IMR-90 (cell line): ENCODE results near the gene MPP7. TPM values are rescaled to one million over a fixed set of nuclear protein-coding genes. Genes with fewer than 3 reads are reported as not detected.

Experiments
- ATAC-seq: fragments of 200-7000 bp; cut with Tn5 transposase; 2 replicates; pipeline ENCODE4 v1.9.1; 2020; ENCODE audit warnings: low read depth, mild to moderate bottlenecking, moderate library complexity
- BruUV-seq: library from RNA; stranded (reverse); fragments of 400-500 nt; replicated peaks from 2 replicates; lab custom pipeline; 2021; lab: Mats Ljungman, UMichigan
- CTCF ChIA-PET: fragments of 300-600 bp; formaldehyde crosslinking; extraction: SDS; loops from one replicate; lab custom pipeline; 2021; ENCODE audit warnings: antibody characterized with exemption; lab: Yijun Ruan, JAX
- POLR2A ChIA-PET: fragments of 300-600 bp; sonication (Branson Sonifier 250); formaldehyde crosslinking; loops from one replicate; lab custom pipeline; 2022; ENCODE audit warnings: antibody characterized with exemption; ENCODE audit not compliant: unreplicated experiment; lab: Charles Lee
- DNase-seq: peaks from one replicate; pipeline ENCODE4 v3.0.0; 2013
- H2AFZ ChIP-seq: replicated peaks from 2 replicates; pipeline ENCODE3; 2013; ENCODE audit warnings: low read length, mild to moderate bottlenecking; ENCODE audit not compliant: poor library complexity
- H2AK5ac ChIP-seq: 2 replicates; pipeline ENCODE4 v1.6.1; 2013; ENCODE audit warnings: low read depth, low read length, inconsistent platforms
- H2AK9ac ChIP-seq: replicated peaks from 2 replicates; pipeline ENCODE3; 2013; ENCODE audit warnings: mild to moderate bottlenecking, low read depth, low read length, moderate library complexity; ENCODE audit not compliant: poor library complexity
- H2BK120ac ChIP-seq: 2 replicates; pipeline ENCODE4 v1.6.1; 2013; ENCODE audit warnings: low read depth, low read length, inconsistent platforms
- H2BK15ac ChIP-seq: 3 replicates; pipeline ENCODE4 v1.6.1; 2013; ENCODE audit warnings: low read depth, low read length, inconsistent platforms
- H2BK20ac ChIP-seq: 2 replicates; pipeline ENCODE4 v1.6.1; 2013; ENCODE audit warnings: low read depth, mild to moderate bottlenecking, inconsistent platforms, low read length, moderate library complexity
- H2BK5ac ChIP-seq: 2 replicates; pipeline ENCODE4 v1.6.1; 2013; ENCODE audit warnings: mild to moderate bottlenecking, low read depth, low read length, inconsistent platforms; ENCODE audit not compliant: poor library complexity, severe bottlenecking
- H3K14ac ChIP-seq: replicated peaks from 2 replicates; pipeline ENCODE4 v1.6.1; 2013; ENCODE audit warnings: low read depth, low read length, inconsistent platforms
- H3K18ac ChIP-seq: 2 replicates; pipeline ENCODE4 v1.6.1; 2013; ENCODE audit warnings: low read depth, low read length, control low read depth
- H3K23ac ChIP-seq: 2 replicates; pipeline ENCODE4 v1.6.1; 2013; ENCODE audit warnings: low read depth, low read length, inconsistent platforms
- H3K27ac ChIP-seq: 2 replicates; pipeline ENCODE4 v1.5.1; 2013; ENCODE audit warnings: mild to moderate bottlenecking, control low read depth, low read length; ENCODE audit not compliant: insufficient read depth
- H3K27me3 ChIP-seq: 2 replicates; pipeline ENCODE4 v1.6.1; 2013; ENCODE audit warnings: low read length; ENCODE audit not compliant: control insufficient read depth, insufficient read depth
- H3K36me3 ChIP-seq: 2 replicates; pipeline ENCODE4 v1.6.1; 2013; ENCODE audit warnings: low read length, mixed read lengths; ENCODE audit not compliant: control insufficient read depth, insufficient read depth
- H3K4ac ChIP-seq: 2 replicates; pipeline ENCODE4 v1.6.1; 2013; ENCODE audit warnings: low read depth, low read length, inconsistent platforms
- H3K4me1 ChIP-seq: 2 replicates; pipeline ENCODE4 v1.6.1; 2013; ENCODE audit warnings: low read length, mixed read lengths; ENCODE audit not compliant: control insufficient read depth, insufficient read depth
- H3K4me2 ChIP-seq: 2 replicates; pipeline ENCODE4 v1.6.1; 2013; ENCODE audit warnings: low read depth, mild to moderate bottlenecking, control low read depth, low read length, moderate library complexity
- H3K4me3 ChIP-seq: 2 replicates; pipeline ENCODE4 v1.5.1; 2013; ENCODE audit warnings: low read depth, mild to moderate bottlenecking, control low read depth, low read length, moderate library complexity; ENCODE audit not compliant: insufficient read depth
- H3K56ac ChIP-seq: 2 replicates; pipeline ENCODE4 v1.6.1; 2013; ENCODE audit warnings: low read length, inconsistent platforms; ENCODE audit not compliant: insufficient read depth; ENCODE audit errors: extremely low read depth
- H3K79me1 ChIP-seq, 2 experiments: 2 replicates each; pipeline ENCODE4 v1.6.1; 2013; ENCODE audit warnings: low read length in 2 of 2, inconsistent platforms in 1 of 2, low read depth in 1 of 2
- H3K9ac ChIP-seq: 2 replicates; pipeline ENCODE4 v1.6.1; 2013; ENCODE audit warnings: low read depth, low read length, control low read depth
- H3K9me1 ChIP-seq: 2 replicates; pipeline ENCODE4 v1.6.1; 2013; ENCODE audit warnings: low read length, inconsistent platforms; ENCODE audit not compliant: insufficient read depth
- H3K9me3 ChIP-seq: 2 replicates; pipeline ENCODE4 v1.6.1; 2013; ENCODE audit warnings: low read length; ENCODE audit not compliant: control insufficient read depth, insufficient read depth
- H4K20me1 ChIP-seq: 2 replicates; pipeline ENCODE4 v1.6.1; 2013; ENCODE audit warnings: low read length, inconsistent platforms; ENCODE audit not compliant: insufficient read depth
- H4K5ac ChIP-seq: 2 replicates; pipeline ENCODE4 v1.6.1; 2013; ENCODE audit warnings: mild to moderate bottlenecking, low read depth, low read length, control low read depth
- H4K8ac ChIP-seq, 2 experiments: 2 replicates each; pipeline ENCODE4 v1.6.1; 2013; ENCODE audit warnings: low read depth in 2 of 2, low read length in 2 of 2, control low read depth in 1 of 2, inconsistent platforms in 1 of 2
- H4K91ac ChIP-seq: 2 replicates; pipeline ENCODE4 v1.6.1; 2013; ENCODE audit warnings: low read depth, low read length, inconsistent platforms; ENCODE audit not compliant: insufficient read depth
- BHLHE40 ChIP-seq: fragments of 150-350 bp; IDR thresholded peaks from 2 replicates; pipeline ENCODE4 v1.6.1; 2016; ENCODE audit warnings: mild to moderate bottlenecking, low read depth, low read length
- MAFK ChIP-seq: IDR thresholded peaks from 2 replicates; pipeline ENCODE4 v1.6.1; 2012; ENCODE audit warnings: low read depth, low read length, improper control_type of control experiment
- WGBS, 2 experiments: methylation state at CpG; one replicate each; pipeline versions ENCODE4 v1.1.5 to v1.1.7; 2013; ENCODE audit warnings: missing lambda C conversion rate in 2 of 2; ENCODE audit not compliant: insufficient read length in 1 of 2; ENCODE audit errors: extremely low coverage in 2 of 2; 5-methylcytosine and 5-hydroxymethylcytosine counted together
- dilution Hi-C: fragments of 300-500 bp; cut with HindIII; formaldehyde crosslinking; loops from one replicate; pipeline ENCODE4 v1.14.3; 2018; ENCODE audit warnings: low sequenced_read_pairs; ENCODE audit not compliant: unreplicated experiment
- in situ Hi-C: fragments of 300-500 bp; cut with MboI; formaldehyde crosslinking; loops from 3 replicates; pipeline ENCODE4 v1.14.3; 2019; ENCODE audit warnings: low sequenced_read_pairs, inconsistent platforms, mixed read lengths
- intact Hi-C: fragments of 100-400 bp; cut with micrococcal nuclease; formaldehyde crosslinking; loops from 2 replicates; pipeline ENCODE4 v1.10.0; 2022
- polyA plus RNA-seq, 3 experiments: library from polyadenylated mRNA; depleted of rRNA; stranded (reverse); fragments of >200 nt; gene quantifications; 2 replicates each; pipeline ENCODE4 v1.2.3, GENCODE V29; 2012; ENCODE audit warnings: low replicate concordance in 1 of 3
- total RNA-seq: library from RNA; depleted of rRNA; stranded (reverse); fragments of >200 nt; gene quantifications from 2 replicates; pipeline ENCODE4 v1.2.3, GENCODE V29; 2012

MPP7 gene
- total and polyA plus RNA-seq, 2 of the 4 experiments (the other 2 are of a cell fraction): 0.39 to 1.4 TPM

DNA sequence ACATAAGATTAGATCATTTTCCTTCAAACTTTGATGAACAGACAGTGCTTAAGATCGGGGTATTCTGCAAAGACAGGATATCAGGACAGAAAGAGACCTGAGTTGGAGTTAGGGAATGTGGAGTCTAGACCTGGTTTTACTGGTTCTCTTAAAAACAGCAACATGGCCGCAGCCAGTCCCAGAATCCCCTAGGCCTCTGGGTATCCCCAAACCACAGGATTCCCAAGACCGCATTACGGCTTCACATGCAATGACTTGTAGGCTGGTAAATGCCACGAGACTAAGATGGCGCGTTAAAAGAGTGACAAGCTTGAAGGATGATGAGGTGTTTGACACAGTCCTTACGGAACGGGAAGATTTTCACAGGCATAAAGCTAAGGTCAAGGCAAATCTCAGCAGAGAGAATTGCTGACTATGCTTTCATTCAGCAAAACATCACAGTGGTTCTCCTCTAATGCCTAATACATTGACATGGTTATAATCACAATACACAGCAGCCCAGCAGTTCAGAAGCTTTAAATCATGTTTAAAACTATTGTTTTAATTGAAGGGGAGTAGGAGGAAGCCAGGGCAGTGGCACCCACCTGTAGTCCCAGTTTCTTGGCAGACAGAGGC is 32.9 kb downstream of the MPP7 start:
- no peaks in the 10 kb centered on the region for H3K4me1 ChIP-seq
- no peak overlapping the region for H3K18ac ChIP-seq
- peaks cover 11% of the 10 kb centered on the region for H3K27me3 ChIP-seq
- WGBS, 2 experiments: 58% methylated on average over 3 of the region's 9 CpGs; no CpG with 5 or more reads in 1 of the 2 experiments
- ChIA-PET POLR2A (no interaction called here), CTCF (no interaction called here)
- H3K9me1 ChIP-seq: no peaks in the 10 kb centered on the region
- H2BK120ac ChIP-seq: no peak overlapping the region
- H3K56ac ChIP-seq: no peak overlapping the region
- no peak for ATAC-seq
- H3K27ac ChIP-seq: no peak overlapping the region
- no peak overlapping the region for H3K4me2 ChIP-seq
- H3K4ac ChIP-seq: no peak overlapping the region
- no peak overlapping the region for H2AK5ac ChIP-seq
- H4K20me1 ChIP-seq: no peaks in the 10 kb centered on the region
- no TSS peak for BruUV-seq
- H3K79me1 ChIP-seq: no peaks in the 10 kb centered on the region
- in situ Hi-C loops: no loop called here
- H2AFZ ChIP-seq: no peak overlapping the region
- intact Hi-C loops: no loop called here
- DNase-seq: no peak
- no peaks in the 10 kb centered on the region for H3K36me3 ChIP-seq
- no peak overlapping the region for H2AK9ac ChIP-seq
- H3K9ac ChIP-seq: no peak overlapping the region
- H2BK15ac ChIP-seq: no peak overlapping the region
- no peak overlapping the region for H2BK20ac ChIP-seq
- dilution Hi-C loops: loop anchor here (25.0 kb wide), 1 partner anchor 117 kb away; no protein-coding TSS in a partner anchor
- no peak overlapping the region for H2BK5ac ChIP-seq
- H3K23ac ChIP-seq: no peak overlapping the region
- no peak overlapping the region for H4K5ac ChIP-seq
- no peak overlapping the region for H3K14ac ChIP-seq
- no peak overlapping the region for H4K91ac ChIP-seq
- TF ChIP-seq MAFK (peak; percentile 56; the same call in 1 of the 2 replicates), BHLHE40 (no peak)
- H3K4me3 ChIP-seq: no peak overlapping the region
- H3K9me3 ChIP-seq: no peaks in the 10 kb centered on the region
- no peak overlapping the region for H4K8ac ChIP-seq
